Stimulated activated CD4-positive, alpha-beta T cell treated with anti-CD3 and anti-CD28 coated beads, TNF-alpha, amount 100 ng/mL, for 48 hours (primary cell): ENCODE measurements around the gene MEIOSIN.

Experiments used
- DNase-seq, 3 donors: peaks; one replicate each; pipeline ENCODE4 v3.0.0-alpha.2; 2020; ENCODE audit warnings: low read depth in 3 of 3

MEIOSIN gene

DNA sequence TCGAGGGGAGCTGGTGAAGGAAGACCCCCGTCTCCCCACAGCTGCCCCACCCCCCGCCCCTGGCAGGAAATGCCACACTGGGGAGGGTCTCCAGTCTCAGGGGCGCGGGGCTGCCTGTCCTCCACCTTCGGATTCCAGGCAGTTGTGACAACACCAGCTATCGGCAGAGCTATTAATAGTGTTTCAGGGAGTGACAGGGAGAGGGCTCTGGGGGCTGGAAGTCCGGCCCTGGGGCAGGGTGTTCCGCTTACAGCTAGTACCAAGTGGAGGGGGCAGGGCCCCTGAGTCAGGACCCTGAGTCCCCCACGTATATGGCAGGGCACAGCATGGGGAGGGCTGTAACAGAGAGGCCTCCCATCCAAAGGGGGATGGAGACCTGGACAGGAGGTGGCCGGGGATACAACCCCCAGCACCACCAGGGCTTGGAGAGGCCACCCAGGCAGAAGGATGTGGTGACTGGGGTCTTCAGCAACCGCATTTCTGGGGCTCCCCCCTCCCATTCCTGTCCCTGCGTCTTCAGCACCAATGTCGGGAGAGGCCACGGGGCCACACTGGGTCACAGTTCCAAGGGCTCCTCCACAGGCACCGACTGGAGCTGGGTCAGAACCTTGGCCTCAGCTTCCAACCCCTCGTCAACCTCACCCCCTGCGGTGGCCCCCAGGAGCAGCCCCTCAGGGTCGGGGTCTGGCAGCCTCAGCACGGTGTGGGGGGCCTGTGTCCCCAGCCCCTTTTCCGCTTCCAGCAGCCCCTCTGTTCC lies 31.9 kb downstream of the MEIOSIN start:
- no peak for DNase-seq

- no peak for DNase-seq
Observed at GRCh38 chr19:45765702-45766295, 32.6 kb downstream of the MEIOSIN start.

- no peak for DNase-seq
Observed at GRCh38 chr19:45766296-45766868, 33.1 kb downstream of the MEIOSIN start.

DNA sequence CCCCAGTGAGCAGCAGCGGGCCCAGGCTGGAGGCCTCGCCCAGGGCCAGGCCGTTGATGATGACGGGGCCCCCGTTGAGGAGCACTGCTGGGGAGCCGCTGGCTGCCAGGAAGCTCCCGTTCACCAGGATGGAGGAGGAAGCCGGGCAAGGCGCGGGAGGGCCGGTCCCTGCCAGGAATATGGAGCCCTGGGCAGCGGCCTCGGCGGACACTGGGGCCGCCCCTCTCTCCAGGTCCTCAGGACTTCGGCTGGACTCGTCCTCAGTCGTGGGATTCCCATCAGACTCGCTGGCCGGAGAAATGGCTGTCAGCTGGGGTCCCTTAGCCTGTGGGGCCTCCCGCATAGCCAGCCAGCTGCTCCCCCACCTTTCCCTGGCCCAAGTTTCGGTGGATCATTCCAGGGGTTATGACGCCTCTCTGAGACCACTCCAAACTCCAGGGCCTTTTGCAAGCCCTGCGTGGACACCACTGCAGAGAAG lies 33.7 kb downstream of the MEIOSIN start:
- no peak for DNase-seq

- DNase-seq: no peak
Observed at GRCh38 chr19:45767410-45767880, 34.2 kb downstream of the MEIOSIN start.

DNA sequence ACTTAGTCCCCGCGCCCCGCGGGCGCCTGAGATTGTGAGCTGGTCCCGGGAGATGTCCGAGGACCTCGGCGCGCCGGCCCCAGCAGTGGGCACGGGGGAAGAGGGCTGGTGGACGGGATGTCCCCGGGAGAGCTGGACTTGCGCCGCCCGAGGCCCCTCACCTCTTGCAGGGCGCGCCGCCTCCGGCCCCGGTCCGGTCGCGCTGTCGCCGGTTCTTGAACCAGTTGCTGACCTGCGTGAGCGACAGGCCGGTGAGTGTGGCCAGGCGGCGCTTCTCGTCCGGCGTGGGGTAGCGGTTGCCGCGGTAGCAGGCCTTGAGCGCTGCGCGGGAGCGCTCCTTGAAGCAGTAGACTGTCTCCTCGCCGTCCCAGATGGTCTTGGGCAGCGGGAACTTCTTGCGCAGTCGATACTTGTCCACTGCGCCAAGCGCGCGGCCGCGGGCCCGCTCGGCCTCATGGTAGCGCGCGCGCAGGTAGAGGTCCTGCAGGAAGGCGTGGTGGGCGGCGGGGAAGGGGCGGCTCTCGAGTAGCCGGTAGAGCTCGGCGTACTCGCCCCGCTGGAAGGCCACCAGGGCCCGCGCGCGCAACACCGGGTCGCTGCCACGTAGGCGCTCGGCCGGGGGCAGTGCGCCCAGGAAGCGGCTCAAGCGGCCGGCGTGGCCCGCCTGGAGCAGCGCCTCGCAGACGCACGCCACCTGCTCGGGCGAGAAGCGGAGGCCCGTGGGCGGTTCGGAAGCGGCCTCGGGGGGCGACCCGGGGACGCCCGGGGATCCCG lies 34.8 kb downstream of the MEIOSIN start:
- DNase-seq: no peak

DNA sequence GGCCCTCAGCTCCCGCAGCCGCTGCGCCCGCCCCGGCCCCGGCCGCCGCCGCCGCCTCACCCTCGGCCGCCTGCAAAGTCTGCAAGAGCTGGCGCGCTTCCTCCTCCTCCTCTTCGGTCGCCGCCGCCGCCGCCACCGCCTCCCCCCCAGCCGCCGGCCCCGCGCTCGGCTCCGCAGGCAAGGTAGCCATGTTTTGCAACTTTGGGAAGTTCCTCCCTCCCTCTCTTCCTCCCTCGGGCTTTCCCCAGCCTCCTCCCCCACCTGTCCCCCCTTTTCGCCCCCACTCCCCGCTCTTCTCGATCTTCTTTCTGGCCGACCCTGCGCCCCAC lies 35.4 kb downstream of the MEIOSIN start:
- no peak for DNase-seq

GRCh38 chr19:45768984-45769782 lies 35.9 kb downstream of the MEIOSIN start, which contains the start of gene SIX5:
Gene SIX5 (minus strand): TSS chr19:45769252. CDS start chr19:45768844, 408 bp downstream.
- DNase-seq: peak; percentile 94 to 97 (median 95)

GRCh38 chr19:45769821-45770191 lies 36.6 kb downstream of the MEIOSIN start:
- no peak for DNase-seq

GRCh38 chr19:45770192-45771101 lies 37.2 kb downstream of the MEIOSIN start:
- peak; percentile 79 to 89 (median 84) for DNase-seq

DNA sequence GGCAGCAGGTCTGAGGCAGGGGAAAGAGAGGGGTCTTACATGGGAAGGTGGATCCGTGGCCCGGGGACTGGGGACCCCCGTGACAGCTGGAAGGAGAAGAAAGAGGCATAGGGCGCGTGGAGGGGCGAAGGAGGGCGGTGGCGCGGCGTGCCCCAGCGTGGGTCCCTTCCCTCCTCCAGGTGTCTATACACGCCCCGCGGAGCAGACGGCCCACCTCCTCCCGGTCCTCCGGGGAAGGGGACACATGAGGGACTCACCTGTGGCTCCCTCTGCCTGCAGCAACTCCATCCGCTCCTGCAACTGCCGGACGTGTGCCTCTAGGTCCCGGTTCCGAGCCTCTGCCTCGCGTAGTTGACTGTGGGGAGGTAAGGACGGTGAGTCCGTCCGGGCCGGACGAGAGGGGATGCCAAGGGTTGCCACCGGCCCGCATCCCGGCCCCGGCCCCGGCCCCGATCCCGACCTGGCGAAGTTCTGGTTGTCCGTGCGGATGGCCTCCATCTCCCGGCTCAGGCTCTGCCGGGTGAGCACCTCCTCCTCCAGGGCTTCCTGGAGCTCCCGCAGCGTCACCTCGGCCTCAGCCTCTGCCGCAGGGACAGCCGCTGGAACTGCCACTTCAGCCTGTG lies 38.2 kb downstream of the MEIOSIN start:
- DNase-seq: no peak

DNA sequence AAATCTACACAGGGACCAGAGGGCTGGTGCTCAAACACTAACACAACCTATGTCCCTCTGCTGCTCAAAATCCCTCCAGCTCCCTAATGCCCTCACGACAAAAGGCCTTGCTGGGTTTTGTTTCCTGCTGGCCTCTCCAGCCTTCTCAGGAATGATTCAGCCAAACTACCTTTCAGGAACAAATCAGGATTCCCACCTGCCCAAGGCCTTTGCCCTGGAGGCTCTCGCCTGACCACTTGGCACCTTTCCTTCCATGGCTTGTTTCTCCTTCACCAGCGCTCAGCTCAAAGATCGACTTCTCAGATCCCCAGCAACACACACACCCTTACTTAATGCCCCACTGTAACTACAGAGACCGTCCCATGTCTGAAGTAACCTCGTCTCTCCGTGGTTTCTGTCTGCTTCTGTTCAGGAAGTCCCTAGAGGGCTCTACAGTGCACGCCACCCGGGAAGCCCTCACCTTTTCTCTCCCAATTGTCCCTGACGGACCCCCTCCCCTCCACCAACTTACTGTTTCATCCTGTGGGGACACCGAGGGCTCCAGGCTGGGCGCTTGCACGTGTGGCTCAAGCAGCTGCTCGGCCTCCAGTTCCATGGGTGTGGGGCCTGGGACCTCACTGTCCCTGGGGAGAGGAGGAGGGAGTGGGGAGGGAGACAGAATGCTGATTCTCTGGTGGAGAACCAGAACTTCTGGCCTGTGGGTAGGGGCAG lies 39.0 kb downstream of the MEIOSIN start:
- DNase-seq: no peak

DNA sequence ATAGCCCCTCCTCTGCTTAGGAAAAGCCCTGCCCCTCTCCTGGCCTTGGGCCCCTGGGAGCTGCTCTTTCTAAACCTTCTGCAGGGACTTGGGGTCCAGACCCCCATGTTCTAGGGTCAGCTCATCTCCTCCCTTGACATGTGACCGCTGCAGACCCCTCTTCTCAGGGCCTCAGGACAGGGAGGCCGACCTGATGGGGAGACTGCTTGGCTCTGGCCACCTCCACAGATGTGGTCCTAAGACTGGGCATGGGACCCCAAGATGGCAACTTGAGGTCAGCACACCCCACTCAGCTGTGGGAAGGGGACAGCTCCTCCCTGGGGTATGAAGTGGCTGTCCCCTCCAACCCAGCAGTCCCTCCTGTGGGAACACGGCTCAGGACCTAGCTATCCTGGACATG lies 39.7 kb downstream of the MEIOSIN start:
- no peak for DNase-seq

- no peak for DNase-seq
Observed at GRCh38 chr19:45773384-45773783, 40.1 kb downstream of the MEIOSIN start.

- no peak for DNase-seq
Observed at GRCh38 chr19:45774765-45775164, 41.5 kb downstream of the MEIOSIN start.

GRCh38 chr19:45777395-45777961 lies 44.2 kb downstream of the MEIOSIN start:
- no peak for DNase-seq

- DNase-seq: no peak
Observed at GRCh38 chr19:45778010-45778661, 44.9 kb downstream of the MEIOSIN start.
